NCI-H526 treated with DMSO at 0.1 percent for 48 hours (cell line): ENCODE data around the gene FRMD4B.

ENCODE experiments used
- DNase-seq: peaks from one replicate; lab custom pipeline; 2025; lab: John Stamatoyannopoulos, UW

FRMD4B gene

GRCh38 chr3:69200384-69201068, 185.4 kb downstream of the FRMD4B start:
- DNase-seq = peak; percentile 20

GRCh38 chr3:69199942-69200341, 185.9 kb downstream of the FRMD4B start:
- DNase-seq = no peak

DNA sequence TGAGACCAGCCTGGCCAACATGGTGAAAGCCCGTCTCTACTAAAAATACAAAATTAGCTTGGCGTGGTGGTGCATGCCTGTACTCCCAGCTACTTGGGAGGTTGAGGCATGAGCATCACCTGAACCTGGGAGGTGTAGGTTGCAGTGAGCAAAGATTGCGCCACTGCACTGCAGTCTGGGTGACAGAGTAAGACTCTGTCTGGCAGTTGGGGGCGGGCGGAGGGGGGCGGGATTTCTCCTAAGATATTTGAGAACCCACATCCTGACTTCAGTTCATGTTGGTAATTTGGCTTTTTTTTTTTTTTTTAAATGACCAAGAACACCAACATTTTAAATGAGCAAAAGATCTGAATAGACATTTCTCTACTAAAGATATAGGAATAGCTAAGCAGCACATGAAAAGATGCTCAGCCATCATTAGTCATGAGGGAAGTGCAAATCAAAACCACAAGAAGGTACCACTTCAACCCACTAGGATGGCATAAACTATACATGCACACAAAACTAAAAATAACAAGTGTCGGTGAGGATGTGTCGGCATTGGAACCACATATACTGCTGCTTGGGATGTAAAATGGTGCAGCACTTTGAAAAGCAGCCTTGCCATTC, 187.9 kb downstream of the FRMD4B start:
- no peak for DNase-seq

DNA sequence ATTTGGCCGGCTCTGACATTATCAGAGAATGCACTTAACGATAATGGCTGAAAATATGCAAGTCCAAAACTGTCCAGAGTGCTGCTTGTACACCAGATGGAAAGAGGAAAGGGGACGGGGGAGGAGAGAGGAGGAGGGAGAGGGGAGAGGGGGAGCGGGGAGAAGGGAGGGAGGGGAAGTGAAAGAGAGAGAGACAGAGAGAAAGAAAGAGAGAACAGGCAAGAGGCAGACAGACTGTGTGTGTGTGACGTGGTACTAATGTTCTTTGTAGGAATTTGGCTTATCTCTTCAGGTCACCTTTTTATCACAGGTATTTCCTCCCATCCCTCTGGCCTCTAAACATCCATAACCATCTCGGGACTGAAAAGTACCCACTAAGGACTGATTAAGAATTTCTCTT, 188.4 kb downstream of the FRMD4B start:
- DNase-seq = no peak

- DNase-seq = no peak
Measured at GRCh38 chr3:69196876-69197275, 189.0 kb downstream of the FRMD4B start.

DNA sequence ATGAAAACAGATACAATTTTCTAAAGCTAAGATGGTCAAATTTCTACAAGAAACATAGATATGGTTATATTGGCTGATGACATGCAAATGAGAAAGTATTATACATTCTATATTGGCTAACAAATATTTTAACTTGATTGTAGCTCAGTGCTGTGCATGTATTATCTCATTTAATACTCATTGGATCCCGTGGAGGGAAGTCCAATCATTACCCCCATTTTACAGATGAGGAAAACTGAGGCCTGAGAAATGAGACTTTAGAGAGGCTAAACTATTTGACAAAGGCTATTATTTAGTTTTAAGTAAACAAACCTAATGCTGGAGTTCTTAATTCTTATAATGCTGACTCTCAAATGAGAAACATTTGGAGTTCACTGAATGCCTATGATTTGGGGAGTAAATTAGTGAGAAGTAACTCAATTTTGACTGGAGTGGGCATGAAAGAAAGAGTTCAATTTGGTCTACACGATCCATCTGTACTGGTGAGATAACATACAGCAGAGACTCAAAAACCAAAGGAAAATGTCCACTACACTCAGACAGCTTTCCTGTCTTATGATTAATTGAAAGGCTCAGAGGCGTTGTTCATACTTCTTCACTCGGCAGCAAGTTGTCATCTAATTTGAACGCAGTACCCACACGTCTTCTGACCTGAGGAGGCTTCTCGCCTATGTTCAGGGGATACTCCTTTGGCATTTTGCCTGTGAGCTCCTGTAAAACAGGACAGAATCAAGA, 191.3 kb downstream of the FRMD4B start:
- DNase-seq = no peak

DNA sequence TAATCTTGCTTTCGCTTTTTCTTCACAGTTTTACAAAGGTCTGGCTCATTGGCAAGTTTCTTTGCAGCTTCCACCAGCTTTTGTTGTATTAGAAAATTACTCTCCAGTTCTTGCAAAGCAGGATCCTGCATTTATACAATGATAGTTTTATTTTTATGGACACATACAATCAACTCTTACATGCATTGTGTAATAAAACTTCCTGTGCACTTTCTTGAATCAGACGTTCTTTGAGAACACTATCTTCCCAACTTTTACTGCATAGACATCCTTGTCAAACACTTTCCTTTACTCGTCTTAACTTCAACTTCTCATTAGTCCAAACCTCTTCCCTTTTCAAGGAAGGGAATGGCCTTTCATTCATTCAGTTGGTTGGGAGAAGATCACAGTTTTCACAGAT, 192.1 kb downstream of the FRMD4B start:
- DNase-seq = no peak

DNA sequence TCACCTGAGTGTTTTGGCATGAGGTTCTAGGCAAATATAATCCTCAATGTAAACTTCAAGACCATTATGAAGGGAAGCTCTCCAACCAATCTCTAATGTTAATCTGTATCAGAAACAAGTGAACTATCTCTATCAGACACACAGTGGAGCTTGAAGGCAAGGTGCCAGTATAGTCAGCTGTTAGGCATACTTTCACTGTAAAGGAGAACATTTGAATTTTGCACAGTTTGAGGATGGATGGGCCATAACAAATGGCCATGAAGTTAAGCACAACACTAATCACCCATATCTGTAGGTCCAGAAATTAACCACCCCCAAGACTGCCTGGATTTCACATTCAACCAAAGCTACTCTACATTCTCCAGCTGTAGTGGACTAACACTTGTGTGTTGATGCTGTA, 194.4 kb downstream of the FRMD4B start:
- DNase-seq = no peak

DNA sequence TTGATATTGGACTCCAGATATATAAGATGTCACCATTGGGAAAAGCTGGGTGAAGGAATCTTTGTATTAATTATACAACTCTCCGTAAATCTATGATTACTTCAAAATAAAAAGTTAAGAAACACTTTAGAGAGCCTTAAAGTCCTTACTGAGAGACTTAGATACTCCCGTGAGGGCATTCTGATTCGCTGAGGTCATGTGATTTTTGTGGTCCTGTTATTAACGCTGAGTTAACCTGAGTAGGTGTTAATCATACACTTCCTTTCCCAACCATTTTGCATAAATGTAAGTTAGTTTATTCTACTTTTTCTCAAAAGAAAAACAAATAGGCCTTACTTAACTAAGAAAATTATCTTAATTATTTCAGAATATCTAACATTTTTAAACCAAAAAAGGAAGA, 196.4 kb downstream of the FRMD4B start:
- DNase-seq = no peak

- DNase-seq = no peak
Measured at GRCh38 chr3:69186575-69187093, 199.3 kb downstream of the FRMD4B start.

DNA sequence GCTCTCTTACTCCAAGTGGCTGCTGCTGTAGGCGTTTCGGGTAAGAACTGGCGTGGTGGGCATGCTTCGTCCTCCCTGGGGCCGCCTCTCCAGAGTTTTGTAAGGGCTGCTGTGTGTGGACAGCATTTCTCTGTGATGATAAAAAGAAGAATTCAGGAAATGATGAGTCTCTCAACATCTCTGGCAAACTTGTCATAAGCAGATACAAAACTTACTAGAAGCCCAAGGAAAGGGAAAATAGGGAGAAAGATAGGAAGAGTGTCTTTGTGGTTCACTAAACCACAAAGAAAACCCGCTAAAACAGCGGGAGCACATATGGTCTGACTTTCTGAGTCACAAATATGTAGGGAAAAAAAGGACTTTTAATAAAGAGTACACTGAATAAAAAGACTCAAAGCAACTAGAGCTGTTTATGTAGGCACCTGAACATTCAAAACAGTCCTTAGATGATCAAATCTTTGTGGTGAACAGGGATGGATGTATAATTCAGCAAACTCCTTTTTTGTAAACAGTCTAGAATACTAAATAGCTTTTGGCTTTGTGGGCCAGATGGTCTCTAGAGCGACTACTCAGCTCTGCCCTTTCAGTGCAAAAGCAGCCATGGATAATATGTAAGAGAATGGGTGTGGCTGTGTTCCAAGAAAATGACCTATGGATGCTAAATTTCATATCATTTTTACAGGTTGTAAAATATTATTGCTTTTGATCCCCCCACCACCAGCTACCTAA, 203.1 kb downstream of the FRMD4B start:
- DNase-seq = no peak

- no peak for DNase-seq
Measured at GRCh38 chr3:69181592-69182211, 204.2 kb downstream of the FRMD4B start.

DNA sequence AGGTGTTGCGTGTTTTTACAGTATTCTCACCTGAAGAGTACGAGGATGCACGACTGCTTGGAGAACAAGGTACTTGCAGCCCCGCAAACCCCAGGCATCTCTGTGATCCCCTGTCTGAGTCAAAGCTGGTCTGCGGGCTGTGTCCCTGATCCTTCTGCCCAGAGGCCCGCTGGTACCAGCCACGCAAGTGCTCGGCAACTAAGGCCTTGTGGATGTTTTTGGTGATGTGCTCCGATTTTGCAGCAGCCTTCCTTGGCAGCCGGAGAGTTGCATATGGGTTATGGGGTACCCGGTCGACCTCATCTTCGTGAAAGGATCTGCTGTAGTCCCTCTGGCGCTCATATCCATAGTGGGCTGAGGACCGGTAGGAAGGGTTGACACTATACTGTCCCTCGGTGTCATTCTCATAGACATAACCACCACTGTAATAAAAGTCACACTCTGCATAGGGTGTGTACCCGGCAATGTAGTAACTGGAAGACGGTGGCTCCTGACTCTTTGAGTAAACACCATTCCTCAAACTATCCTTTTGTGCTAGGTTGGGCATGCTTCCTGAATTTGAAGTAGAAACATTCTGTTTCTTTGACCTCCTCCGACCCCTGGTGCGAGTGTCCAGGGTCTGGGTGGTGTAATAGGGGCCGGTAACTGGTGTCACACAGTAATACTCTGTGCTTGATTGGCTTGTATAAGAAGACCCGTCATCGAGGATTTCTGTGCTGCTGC, 204.9 kb downstream of the FRMD4B start:
- DNase-seq = no peak

DNA sequence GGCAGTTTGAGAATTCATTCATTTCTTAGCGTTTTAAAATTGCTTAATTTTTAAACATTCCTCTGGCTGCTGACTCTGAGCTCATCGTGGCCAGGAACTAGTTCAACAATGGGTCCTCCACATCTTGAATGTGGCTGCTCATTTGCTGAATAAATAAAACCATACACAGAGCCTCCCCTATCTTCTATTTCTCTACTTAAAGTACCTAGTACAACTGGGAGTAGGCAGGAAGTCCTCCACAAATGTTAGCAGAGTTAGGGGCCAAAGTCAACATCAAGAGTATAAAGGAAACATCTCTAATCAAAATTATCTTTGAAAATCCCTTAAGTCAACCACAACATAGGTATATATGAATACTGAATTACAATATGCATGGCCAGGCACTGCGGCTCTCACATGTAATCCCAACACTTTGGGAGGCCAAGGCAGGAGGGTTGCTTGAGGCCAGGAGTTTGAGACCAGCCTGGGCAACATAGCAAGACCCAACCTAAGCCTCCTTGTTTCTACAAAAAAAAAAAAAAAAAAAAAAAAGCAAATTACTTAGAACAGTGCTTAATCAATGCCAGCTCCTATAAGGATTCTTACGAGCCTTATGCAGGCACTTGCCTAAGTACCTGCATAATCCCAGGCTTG, 206.0 kb downstream of the FRMD4B start:
- DNase-seq = no peak

- no peak for DNase-seq
Measured at GRCh38 chr3:69178838-69179739, 206.8 kb downstream of the FRMD4B start.

- no peak for DNase-seq
Measured at GRCh38 chr3:69178082-69178481, 207.8 kb downstream of the FRMD4B start.

DNA sequence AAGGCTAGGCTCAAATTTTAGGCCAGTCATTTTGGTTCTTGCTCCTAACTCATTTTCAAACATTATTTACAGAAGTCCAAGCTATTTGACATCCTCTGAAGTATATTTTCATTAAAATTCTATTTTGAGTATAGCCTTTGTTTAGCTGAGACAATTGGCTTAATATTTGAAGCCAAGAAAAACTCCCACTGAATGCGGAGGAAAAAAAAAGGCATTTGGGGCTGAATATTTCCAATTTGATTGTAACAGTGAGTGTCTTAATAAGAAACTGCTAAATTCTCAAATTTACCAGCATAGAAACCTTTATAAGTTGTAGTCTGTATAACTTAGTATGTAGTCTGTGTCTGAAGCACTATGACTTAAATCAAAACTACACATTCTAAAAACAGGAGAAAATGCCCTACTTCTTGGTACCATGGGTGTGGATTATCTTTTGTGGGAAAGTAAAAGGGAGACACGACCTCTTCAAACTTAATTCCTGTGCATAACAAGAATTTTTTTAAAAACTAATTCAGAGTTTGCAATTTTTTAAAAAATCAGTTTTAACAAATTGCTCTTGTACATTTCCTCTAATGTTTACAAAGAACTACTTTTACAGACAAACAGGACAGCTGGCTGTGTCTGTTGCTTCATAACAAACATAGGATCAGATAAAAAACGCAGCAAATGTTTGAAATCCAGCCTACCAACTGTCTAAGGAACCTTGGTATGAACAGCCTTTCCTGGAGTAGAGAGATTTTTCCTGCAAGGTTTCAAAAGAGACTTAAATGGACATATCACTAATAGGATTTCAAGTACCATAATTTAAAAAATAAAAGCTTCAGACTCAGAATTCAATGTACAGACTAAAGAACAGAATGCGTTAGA, 210.8 kb downstream of the FRMD4B start:
- DNase-seq = no peak

DNA sequence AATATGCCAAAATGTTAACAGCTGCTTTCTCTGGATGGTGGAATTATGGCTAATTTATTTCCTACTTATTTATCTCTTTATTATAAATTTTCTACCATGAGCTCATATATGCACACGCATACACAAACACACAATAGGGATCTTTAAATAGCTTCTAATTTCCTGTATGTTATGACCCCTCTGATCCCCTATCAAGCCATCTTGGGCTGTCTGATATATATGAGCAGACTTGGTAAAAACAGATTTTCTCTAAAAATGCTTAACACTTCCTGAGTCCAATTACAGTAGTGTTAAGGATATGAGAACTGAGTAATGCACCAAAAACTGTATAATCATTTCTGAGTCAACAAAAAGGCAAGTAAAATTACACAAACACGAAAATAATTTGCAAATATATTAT, 211.4 kb downstream of the FRMD4B start:
- DNase-seq = no peak

DNA sequence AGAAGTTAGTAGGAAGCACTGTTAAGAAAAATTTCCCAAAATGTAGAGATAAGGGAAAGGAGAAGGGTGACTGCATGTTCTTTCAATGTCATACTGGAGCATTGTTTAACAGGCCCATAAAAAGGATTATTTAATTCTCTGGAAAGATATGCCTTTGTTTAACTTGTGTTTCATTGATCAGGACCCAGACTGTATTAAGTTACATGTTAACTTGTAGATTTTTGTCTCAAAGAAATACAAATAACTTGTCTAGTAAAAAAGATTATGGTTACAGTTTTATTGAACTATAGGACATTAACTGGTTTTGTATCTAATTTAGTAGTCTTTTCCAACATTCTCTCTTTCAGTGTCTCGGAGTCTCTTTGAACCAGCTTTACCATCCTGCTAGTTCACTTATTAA, 213.8 kb downstream of the FRMD4B start:
- DNase-seq = no peak
